Stimulated activated CD8-positive, alpha-beta memory T cell treated with anti-CD3 and anti-CD28 coated beads, Interleukin-4, amount 100 ng/mL, for 1 hour (primary cell): Measurements from ENCODE around the gene POLR1A.

Experiments used
- DNase-seq, 2 donors: peaks; one replicate each; pipeline ENCODE4 v3.0.0-alpha.2; 2020; ENCODE audit warnings: low read depth in 2 of 2, low spot score in 1 of 2

The POLR1A gene

GRCh38 chr2:86038291-86039081 is 67.2 kb downstream of the POLR1A start:
- peak; percentile 41 for DNase-seq

GRCh38 chr2:86037795-86038192 is 67.9 kb downstream of the POLR1A start:
- DNase-seq, result no peak

- peak in 1 of 2 donors; percentile 21 for DNase-seq
Measured at GRCh38 chr2:86037141-86037794, 68.4 kb downstream of the POLR1A start.

GRCh38 chr2:86036669-86037138 is 69.0 kb downstream of the POLR1A start:
- DNase-seq, result no peak

- peak; percentile 22 to 43 for DNase-seq
Measured at GRCh38 chr2:86035883-86036668, 69.6 kb downstream of the POLR1A start.

- no peak for DNase-seq
Measured at GRCh38 chr2:86035376-86035882, 70.3 kb downstream of the POLR1A start.

GRCh38 chr2:86033751-86034692 is 71.7 kb downstream of the POLR1A start:
- no peak for DNase-seq

- no peak for DNase-seq
Measured at GRCh38 chr2:86032861-86033595, 72.7 kb downstream of the POLR1A start.

GRCh38 chr2:86031606-86032005 is 74.1 kb downstream of the POLR1A start:
- DNase-seq, result no peak

- no peak for DNase-seq
Measured at GRCh38 chr2:86031151-86031550, 74.5 kb downstream of the POLR1A start.

- no peak for DNase-seq
Measured at GRCh38 chr2:86029873-86030272, 75.8 kb downstream of the POLR1A start.

- no peak for DNase-seq
Measured at GRCh38 chr2:86028766-86029381, 76.8 kb downstream of the POLR1A start.

- no peak for DNase-seq
Measured at GRCh38 chr2:86027922-86028765, 77.5 kb downstream of the POLR1A start.

- DNase-seq, result no peak
Measured at GRCh38 chr2:86027196-86027921, 78.3 kb downstream of the POLR1A start.

- no peak for DNase-seq
Measured at GRCh38 chr2:86026744-86027065, 79.0 kb downstream of the POLR1A start.

- DNase-seq, result no peak
Measured at GRCh38 chr2:86025976-86026743, 79.5 kb downstream of the POLR1A start.

GRCh38 chr2:86025229-86025820 is 80.4 kb downstream of the POLR1A start:
- no peak for DNase-seq
